ENCODE results near the gene OR8D1. TPM values are rescaled to one million over a fixed set of nuclear protein-coding genes. Genes with fewer than 3 reads are reported as not detected.

Gene OR8D1
- total and polyA plus RNA-seq, 2 of the 8 experiments (the other 6 are each of a cell fraction or from before 2014, with no cell fraction given): not detected

- ChIA-PET POLR2A (ENCODE audit: partially characterized antibody) (no interaction called here), CTCF (ENCODE audit: partially characterized antibody) (no interaction called here)
- Histone ChIP-seq H2BK20ac (ENCODE audit: low read length) (no peak overlapping the region), H2AFZ (ENCODE audit: low read length) (no peak overlapping the region), H3K4me2 (ENCODE audit: insufficient read depth in 1 of 2, low read depth in 2 of 2, low read length in 2 of 2) (no peak overlapping the region), H2BK15ac (ENCODE audit: low read length) (no peak overlapping the region), H3K18ac (ENCODE audit: extremely low read depth, low read length) (no peak overlapping the region), H3K27me3 (replicated peaks in 1 of 4; ENCODE audit: control insufficient read depth in 3 of 4, extremely low read depth in 1 of 4, insufficient read depth in 3 of 4, low read length in 3 of 4) (no peaks in the 10 kb centered on the region), H3K23me2 (ENCODE audit: low read depth, low read length) (no peaks in the 10 kb centered on the region), H4K5ac (ENCODE audit: insufficient read length, low read depth, low read length) (no peak overlapping the region), H3K4me1 (replicated peaks in 1 of 4; ENCODE audit: control insufficient read depth in 3 of 4, insufficient read depth in 4 of 4, low read length in 3 of 4) (peaks cover 0 to 6% (median 4%) of the 10 kb centered on the region in 4 experiments; a peak in 2 of 7 replicates), H3K4me3 (ENCODE audit: extremely low read depth in 1 of 4, insufficient read depth in 2 of 4, low read depth in 3 of 4, low read length in 4 of 4) (no peak overlapping the region), H3K23ac (ENCODE audit: insufficient read length) (no peak overlapping the region), H4K20me1 (replicated peaks in 1 of 2; ENCODE audit: control insufficient read depth in 1 of 2, insufficient read depth in 2 of 2, low read length in 2 of 2) (no peaks in the 10 kb centered on the region), H3K9me3 (ENCODE audit: insufficient read depth in 2 of 2, low read depth in 1 of 2, low read length in 1 of 2) (no peaks in the 10 kb centered on the region), H3K36me3 (ENCODE audit: control insufficient read depth in 2 of 4, insufficient read depth in 4 of 4, low read length in 3 of 4) (no peaks in the 10 kb centered on the region), H4K8ac (ENCODE audit: extremely low read depth, insufficient read depth, low read length) (no peak overlapping the region), H3K79me1 (ENCODE audit: low read depth, low read length) (no peaks in the 10 kb centered on the region), H3K56ac (replicated peaks; ENCODE audit: insufficient read length, low read depth, low read length) (no peak overlapping the region), H2AK5ac (ENCODE audit: low read depth, low read length) (no peak overlapping the region), H3K14ac (ENCODE audit: insufficient read length) (no peak overlapping the region), H3K4ac (replicated peaks; ENCODE audit: insufficient read length, low read depth, low read length) (no peak overlapping the region), H3K9ac (replicated peaks in 1 of 4; ENCODE audit: extremely low read depth in 1 of 4, low read depth in 3 of 4, low read length in 3 of 4) (no peak overlapping the region), H4K91ac (replicated peaks; ENCODE audit: insufficient read length, low read length) (no peak overlapping the region), H3K27ac (ENCODE audit: low read depth, low read length) (no peak overlapping the region), H2BK5ac (ENCODE audit: low read depth, low read length) (no peak overlapping the region), H2BK12ac (ENCODE audit: low read depth, low read length) (no peak overlapping the region), H3K79me2 (ENCODE audit: control insufficient read depth in 1 of 2, insufficient read depth in 2 of 2, low read length in 2 of 2) (no peaks in the 10 kb centered on the region), H2BK120ac (replicated peaks; ENCODE audit: low read depth, low read length) (no peak overlapping the region)
- TF ChIP-seq EGR1 (IDR thresholded peaks at IDR 0.05; ENCODE audit: borderline replicate concordance, low read depth, low read length) (no peak), JUND (IDR thresholded peaks at IDR 0.05; ENCODE audit: low read length) (peak; percentile 71; the same call in 1 of the 2 replicates)
- DNase-seq (ENCODE audit: low read depth in 1 of 2, low spot score in 2 of 2) (no peak), FAIRE-seq (no peak)
- WGBS, 2 experiments (ENCODE audit: extremely low coverage in 1 of 2, insufficient coverage in 1 of 2, insufficient read length in 1 of 2, insufficient replicate concordance in 2 of 2, low coverage in 1 of 2, low lambda C conversion rate in 2 of 2, missing lambda C conversion rate in 1 of 2): 76% methylated on average over 3 of the region's 3 CpGs; no CpG with 5 or more reads in 1 of the 2 experiments
These were observed 12.2 kb downstream of the OR8D1 start for GRCh38 chr11:124301548-124301947.
